ENCODE results near the gene FNDC10.

Gene FNDC10

GRCh38 chr1:1627829-1628753, 28.2 kb upstream of the FNDC10 start:
- DNase-seq (ENCODE audit: low read depth in 3 of 3): no peak

GRCh38 chr1:1627261-1627828, 27.4 kb upstream of the FNDC10 start:
- no peak for DNase-seq (ENCODE audit: low read depth in 3 of 3)

- no peak for DNase-seq (ENCODE audit: low read depth in 3 of 3)
Observed at GRCh38 chr1:1626207-1627141, 26.5 kb upstream of the FNDC10 start.

- DNase-seq (ENCODE audit: low read depth in 3 of 3): no peak
Observed at GRCh38 chr1:1625824-1626206, 25.9 kb upstream of the FNDC10 start.

- DNase-seq (ENCODE audit: low read depth in 3 of 3): no peak
Observed at GRCh38 chr1:1625404-1625775, 25.5 kb upstream of the FNDC10 start.

- no peak for DNase-seq (ENCODE audit: low read depth in 3 of 3)
Observed at GRCh38 chr1:1624443-1625403, 24.8 kb upstream of the FNDC10 start.

- no peak for DNase-seq (ENCODE audit: low read depth in 3 of 3)
Observed at GRCh38 chr1:1623631-1624442, 23.9 kb upstream of the FNDC10 start.

- no peak for DNase-seq (ENCODE audit: low read depth in 3 of 3)
Observed at GRCh38 chr1:1623181-1623630, 23.3 kb upstream of the FNDC10 start.

- no peak for DNase-seq (ENCODE audit: low read depth in 3 of 3)
Observed at GRCh38 chr1:1622788-1623094, 22.8 kb upstream of the FNDC10 start.

GRCh38 chr1:1622010-1622787, 22.3 kb upstream of the FNDC10 start:
- DNase-seq (ENCODE audit: low read depth in 3 of 3): no peak

- DNase-seq (ENCODE audit: low read depth in 3 of 3): no peak
Observed at GRCh38 chr1:1621173-1622009, 21.5 kb upstream of the FNDC10 start.

GRCh38 chr1:1620433-1621139, 20.7 kb upstream of the FNDC10 start:
- no peak for DNase-seq (ENCODE audit: low read depth in 3 of 3)

GRCh38 chr1:1619917-1620361, 20.0 kb upstream of the FNDC10 start:
- DNase-seq (ENCODE audit: low read depth in 3 of 3): no peak

GRCh38 chr1:1618396-1619068, 18.6 kb upstream of the FNDC10 start:
- no peak for DNase-seq (ENCODE audit: low read depth in 3 of 3)

- no peak for DNase-seq (ENCODE audit: low read depth in 3 of 3)
Observed at GRCh38 chr1:1617925-1618324, 18.0 kb upstream of the FNDC10 start.

GRCh38 chr1:1617516-1617915, 17.6 kb upstream of the FNDC10 start:
- no peak for DNase-seq (ENCODE audit: low read depth in 3 of 3)

- no peak for DNase-seq (ENCODE audit: low read depth in 3 of 3)
Observed at GRCh38 chr1:1616838-1617237, 16.9 kb upstream of the FNDC10 start.

Measured in stimulated activated CD4-positive, alpha-beta T cell treated with anti-CD3 and anti-CD28 coated beads, TNF-alpha, amount 100 ng/mL, for 4 hours (primary cell).